ENCODE measurements around the gene FBXO42. TPM values are rescaled to one million over a fixed set of nuclear protein-coding genes. Genes with fewer than 3 reads are reported as not detected.
A peak's percentile ranks its signal among the peaks of the same experiment; 100 is the strongest.

The FBXO42 gene
- total and polyA plus RNA-seq, 2 of the 13 experiments (the other 11 are each of a cell fraction or from before 2014, with no cell fraction given) = 7.6 to 17.5 TPM

DNA sequence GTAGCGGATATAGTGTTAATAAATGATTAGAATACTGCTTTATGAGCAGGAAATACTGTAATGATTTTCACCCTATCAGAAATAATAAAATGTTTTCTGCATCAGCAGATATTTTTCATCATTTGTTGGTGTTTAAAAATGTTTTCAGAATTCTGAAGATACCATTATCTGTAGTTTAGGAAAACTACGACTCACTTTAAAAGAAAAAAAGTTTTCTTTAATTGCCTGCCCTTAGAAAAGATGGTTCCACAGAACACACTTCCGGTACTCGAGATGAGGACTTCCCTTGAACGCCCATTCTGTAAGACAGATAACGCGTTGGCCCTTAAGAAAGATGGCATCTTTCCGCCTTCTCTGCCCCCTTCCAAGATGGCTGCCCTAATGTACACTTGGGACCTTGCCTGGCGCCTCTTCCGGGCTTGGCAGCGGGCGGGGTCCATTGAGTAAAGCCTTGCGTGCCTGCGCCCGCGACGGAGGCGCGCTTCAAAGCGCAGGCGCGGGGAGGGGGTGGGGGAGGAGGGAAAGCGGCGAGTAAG, 14.5 kb upstream of the FBXO42 start, which contains the start of gene SZRD1 (continued):
- TF ChIP-seq ATF7-NPFF (CRISPR knock-in tag; IDR thresholded peaks at IDR 0.05; ENCODE audit: low read depth) (no peak), ZNF282 (IDR thresholded peaks at IDR 0.05; ENCODE audit: partially characterized antibody) (no peak), RFX3 (CRISPR knock-in tag; IDR thresholded peaks at IDR 0.05) (no peak), ARNT2 (CRISPR knock-in tag; IDR thresholded peaks at IDR 0.05; ENCODE audit: low read depth) (no peak), ZNF616 (CRISPR knock-in tag; IDR thresholded peaks at IDR 0.05; ENCODE audit: low read depth) (no peak), ZNF879 (CRISPR knock-in tag; IDR thresholded peaks at IDR 0.05) (no peak), ZNF335 (CRISPR knock-in tag; IDR thresholded peaks at IDR 0.05) (peak; percentile 92; the same call in 1 of the 2 replicates), KDM5B (CRISPR knock-in tag; IDR thresholded peaks at IDR 0.05; ENCODE audit: borderline replicate concordance) (no peak), TMF1 (CRISPR knock-in tag; IDR thresholded peaks at IDR 0.05; ENCODE audit: low read depth) (no peak), CBX5 (CRISPR knock-in tag; IDR thresholded peaks at IDR 0.05; ENCODE audit: borderline replicate concordance) (no peak), PHB2 (IDR thresholded peaks at IDR 0.05; ENCODE audit: partially characterized antibody) (no peak), HMG20A (CRISPR knock-in tag; IDR thresholded peaks at IDR 0.05; ENCODE audit: borderline replicate concordance) (no peak; the same call in 1 of the 2 replicates), SIX4 (CRISPR knock-in tag; IDR thresholded peaks at IDR 0.05) (0 out of 2 replicates have a peak, but pooled peaks have one; percentile 8), HNRNPK (IDR thresholded peaks at IDR 0.05; ENCODE audit: low read depth, low read length, poor library complexity, severe bottlenecking) (no peak), ZNF772 (CRISPR knock-in tag; IDR thresholded peaks at IDR 0.05) (no peak), ZNF850 (CRISPR knock-in tag; conservative IDR thresholded peaks at IDR 0.05) (no peak), KDM2A (CRISPR knock-in tag; IDR thresholded peaks at IDR 0.05; ENCODE audit: borderline replicate concordance, low read depth) (no peak), KLF12 (CRISPR knock-in tag; IDR thresholded peaks at IDR 0.05; ENCODE audit: borderline replicate concordance) (no peak; the same call in 1 of the 2 replicates), NCOR1 (IDR thresholded peaks at IDR 0.05; ENCODE audit: borderline replicate concordance, low read length) (no peak; the same call in 1 of the 2 replicates), ZNF33A (CRISPR knock-in tag; IDR thresholded peaks at IDR 0.05; ENCODE audit: borderline replicate concordance) (no peak), IKZF1 (IDR thresholded peaks at IDR 0.05) (no peak), ZNF780A (CRISPR knock-in tag; IDR thresholded peaks at IDR 0.05) (no peak), SPEN (CRISPR knock-in tag; IDR thresholded peaks at IDR 0.05; ENCODE audit: low read depth) (no peak; the same call in 1 of the 2 replicates), ZC3H4 (CRISPR knock-in tag; IDR thresholded peaks at IDR 0.05; ENCODE audit: borderline replicate concordance) (no peak), SP2 (CRISPR knock-in tag; IDR thresholded peaks at IDR 0.05) (peak; percentile 28; the same call in 1 of the 2 replicates), ZBTB20 (CRISPR knock-in tag; IDR thresholded peaks at IDR 0.05; ENCODE audit: borderline replicate concordance, low read depth) (no peak; the same call in 1 of the 2 replicates)
- TF ChIP-seq, protein P1, sequence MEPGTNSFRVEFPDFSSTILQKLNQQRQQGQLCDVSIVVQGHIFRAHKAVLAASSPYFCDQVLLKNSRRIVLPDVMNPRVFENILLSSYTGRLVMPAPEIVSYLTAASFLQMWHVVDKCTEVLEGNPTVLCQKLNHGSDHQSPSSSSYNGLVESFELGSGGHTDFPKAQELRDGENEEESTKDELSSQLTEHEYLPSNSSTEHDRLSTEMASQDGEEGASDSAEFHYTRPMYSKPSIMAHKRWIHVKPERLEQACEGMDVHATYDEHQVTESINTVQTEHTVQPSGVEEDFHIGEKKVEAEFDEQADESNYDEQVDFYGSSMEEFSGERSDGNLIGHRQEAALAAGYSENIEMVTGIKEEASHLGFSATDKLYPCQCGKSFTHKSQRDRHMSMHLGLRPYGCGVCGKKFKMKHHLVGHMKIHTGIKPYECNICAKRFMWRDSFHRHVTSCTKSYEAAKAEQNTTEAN (CRISPR knock-in tag; conservative IDR thresholded peaks at IDR 0.05) = no peak
- TF ChIP-seq, protein P2, sequence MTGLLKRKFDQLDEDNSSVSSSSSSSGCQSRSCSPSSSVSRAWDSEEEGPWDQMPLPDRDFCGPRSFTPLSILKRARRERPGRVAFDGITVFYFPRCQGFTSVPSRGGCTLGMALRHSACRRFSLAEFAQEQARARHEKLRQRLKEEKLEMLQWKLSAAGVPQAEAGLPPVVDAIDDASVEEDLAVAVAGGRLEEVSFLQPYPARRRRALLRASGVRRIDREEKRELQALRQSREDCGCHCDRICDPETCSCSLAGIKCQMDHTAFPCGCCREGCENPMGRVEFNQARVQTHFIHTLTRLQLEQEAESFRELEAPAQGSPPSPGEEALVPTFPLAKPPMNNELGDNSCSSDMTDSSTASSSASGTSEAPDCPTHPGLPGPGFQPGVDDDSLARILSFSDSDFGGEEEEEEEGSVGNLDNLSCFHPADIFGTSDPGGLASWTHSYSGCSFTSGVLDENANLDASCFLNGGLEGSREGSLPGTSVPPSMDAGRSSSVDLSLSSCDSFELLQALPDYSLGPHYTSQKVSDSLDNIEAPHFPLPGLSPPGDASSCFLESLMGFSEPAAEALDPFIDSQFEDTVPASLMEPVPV (CRISPR knock-in tag; IDR thresholded peaks at IDR 0.05) = no peak
- TF ChIP-seq, protein P3, sequence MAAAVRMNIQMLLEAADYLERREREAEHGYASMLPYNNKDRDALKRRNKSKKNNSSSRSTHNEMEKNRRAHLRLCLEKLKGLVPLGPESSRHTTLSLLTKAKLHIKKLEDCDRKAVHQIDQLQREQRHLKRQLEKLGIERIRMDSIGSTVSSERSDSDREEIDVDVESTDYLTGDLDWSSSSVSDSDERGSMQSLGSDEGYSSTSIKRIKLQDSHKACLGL (CRISPR knock-in tag; IDR thresholded peaks at IDR 0.05) = no peak
